Measurements from ENCODE around the gene RDH12.

DNA sequence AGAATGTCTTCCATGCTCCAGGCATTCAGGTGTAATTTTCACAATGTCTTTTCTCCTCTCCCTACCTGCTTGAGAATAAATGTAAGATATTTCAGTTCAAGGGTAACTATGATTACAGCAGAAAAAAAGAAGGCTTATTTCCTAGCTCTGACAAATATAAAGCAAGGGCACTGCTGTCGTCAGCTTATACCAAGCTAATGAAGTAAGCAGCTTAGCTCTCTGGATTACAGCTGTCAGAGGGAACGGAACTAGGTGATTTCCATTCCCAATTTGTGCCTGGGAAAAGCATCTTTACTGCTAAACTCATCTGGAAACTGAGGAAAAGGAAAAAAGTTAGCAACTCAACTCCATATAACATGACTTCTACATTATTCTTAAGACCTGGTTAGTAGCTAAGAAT, 58.2 kb downstream of the RDH12 start:
- TF ChIP-seq SRF (IDR thresholded peaks at IDR 0.05; ENCODE audit: low read depth), result no peak
- TF ChIP-seq, protein P1, sequence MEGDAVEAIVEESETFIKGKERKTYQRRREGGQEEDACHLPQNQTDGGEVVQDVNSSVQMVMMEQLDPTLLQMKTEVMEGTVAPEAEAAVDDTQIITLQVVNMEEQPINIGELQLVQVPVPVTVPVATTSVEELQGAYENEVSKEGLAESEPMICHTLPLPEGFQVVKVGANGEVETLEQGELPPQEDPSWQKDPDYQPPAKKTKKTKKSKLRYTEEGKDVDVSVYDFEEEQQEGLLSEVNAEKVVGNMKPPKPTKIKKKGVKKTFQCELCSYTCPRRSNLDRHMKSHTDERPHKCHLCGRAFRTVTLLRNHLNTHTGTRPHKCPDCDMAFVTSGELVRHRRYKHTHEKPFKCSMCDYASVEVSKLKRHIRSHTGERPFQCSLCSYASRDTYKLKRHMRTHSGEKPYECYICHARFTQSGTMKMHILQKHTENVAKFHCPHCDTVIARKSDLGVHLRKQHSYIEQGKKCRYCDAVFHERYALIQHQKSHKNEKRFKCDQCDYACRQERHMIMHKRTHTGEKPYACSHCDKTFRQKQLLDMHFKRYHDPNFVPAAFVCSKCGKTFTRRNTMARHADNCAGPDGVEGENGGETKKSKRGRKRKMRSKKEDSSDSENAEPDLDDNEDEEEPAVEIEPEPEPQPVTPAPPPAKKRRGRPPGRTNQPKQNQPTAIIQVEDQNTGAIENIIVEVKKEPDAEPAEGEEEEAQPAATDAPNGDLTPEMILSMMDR (IDR thresholded peaks at IDR 0.05 in 2 of 3, conservative IDR thresholded peaks at IDR 0.05 in 1 of 3; ENCODE audit: borderline replicate concordance in 1 of 3, insufficient read depth in 1 of 3, low read depth in 2 of 3, low read length in 2 of 3), result no peak
- TF ChIP-seq, protein P2, sequence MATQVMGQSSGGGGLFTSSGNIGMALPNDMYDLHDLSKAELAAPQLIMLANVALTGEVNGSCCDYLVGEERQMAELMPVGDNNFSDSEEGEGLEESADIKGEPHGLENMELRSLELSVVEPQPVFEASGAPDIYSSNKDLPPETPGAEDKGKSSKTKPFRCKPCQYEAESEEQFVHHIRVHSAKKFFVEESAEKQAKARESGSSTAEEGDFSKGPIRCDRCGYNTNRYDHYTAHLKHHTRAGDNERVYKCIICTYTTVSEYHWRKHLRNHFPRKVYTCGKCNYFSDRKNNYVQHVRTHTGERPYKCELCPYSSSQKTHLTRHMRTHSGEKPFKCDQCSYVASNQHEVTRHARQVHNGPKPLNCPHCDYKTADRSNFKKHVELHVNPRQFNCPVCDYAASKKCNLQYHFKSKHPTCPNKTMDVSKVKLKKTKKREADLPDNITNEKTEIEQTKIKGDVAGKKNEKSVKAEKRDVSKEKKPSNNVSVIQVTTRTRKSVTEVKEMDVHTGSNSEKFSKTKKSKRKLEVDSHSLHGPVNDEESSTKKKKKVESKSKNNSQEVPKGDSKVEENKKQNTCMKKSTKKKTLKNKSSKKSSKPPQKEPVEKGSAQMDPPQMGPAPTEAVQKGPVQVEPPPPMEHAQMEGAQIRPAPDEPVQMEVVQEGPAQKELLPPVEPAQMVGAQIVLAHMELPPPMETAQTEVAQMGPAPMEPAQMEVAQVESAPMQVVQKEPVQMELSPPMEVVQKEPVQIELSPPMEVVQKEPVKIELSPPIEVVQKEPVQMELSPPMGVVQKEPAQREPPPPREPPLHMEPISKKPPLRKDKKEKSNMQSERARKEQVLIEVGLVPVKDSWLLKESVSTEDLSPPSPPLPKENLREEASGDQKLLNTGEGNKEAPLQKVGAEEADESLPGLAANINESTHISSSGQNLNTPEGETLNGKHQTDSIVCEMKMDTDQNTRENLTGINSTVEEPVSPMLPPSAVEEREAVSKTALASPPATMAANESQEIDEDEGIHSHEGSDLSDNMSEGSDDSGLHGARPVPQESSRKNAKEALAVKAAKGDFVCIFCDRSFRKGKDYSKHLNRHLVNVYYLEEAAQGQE (IDR thresholded peaks at IDR 0.05; ENCODE audit: low read depth), result no peak
- no peak for TF ChIP-seq POLR2A (IDR thresholded peaks at IDR 0.05; ENCODE audit: borderline replicate concordance, extremely low read depth, insufficient read depth, insufficient read length)
- TF ChIP-seq, protein P3, sequence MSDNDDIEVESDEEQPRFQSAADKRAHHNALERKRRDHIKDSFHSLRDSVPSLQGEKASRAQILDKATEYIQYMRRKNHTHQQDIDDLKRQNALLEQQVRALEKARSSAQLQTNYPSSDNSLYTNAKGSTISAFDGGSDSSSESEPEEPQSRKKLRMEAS (IDR thresholded peaks at IDR 0.05), result no peak
- TF ChIP-seq CEBPB (IDR thresholded peaks at IDR 0.05; ENCODE audit: low read depth), result no peak
- no peak for TF ChIP-seq EZH2phosphoT487 (IDR thresholded peaks at IDR 0.05; ENCODE audit: borderline replicate concordance)
- no peak for TF ChIP-seq POLR2AphosphoS5 (IDR thresholded peaks at IDR 0.05; ENCODE audit: low read depth, low read length)
- TF ChIP-seq EZH2 (IDR thresholded peaks at IDR 0.05), result no peak
